NCI-H226 (cell line): ENCODE data around the gene DERL3.

ENCODE experiments used
- DNase-seq: peaks from one replicate; pipeline ENCODE4 v3.0.0-alpha.2; 2015

The DERL3 gene

DNA sequence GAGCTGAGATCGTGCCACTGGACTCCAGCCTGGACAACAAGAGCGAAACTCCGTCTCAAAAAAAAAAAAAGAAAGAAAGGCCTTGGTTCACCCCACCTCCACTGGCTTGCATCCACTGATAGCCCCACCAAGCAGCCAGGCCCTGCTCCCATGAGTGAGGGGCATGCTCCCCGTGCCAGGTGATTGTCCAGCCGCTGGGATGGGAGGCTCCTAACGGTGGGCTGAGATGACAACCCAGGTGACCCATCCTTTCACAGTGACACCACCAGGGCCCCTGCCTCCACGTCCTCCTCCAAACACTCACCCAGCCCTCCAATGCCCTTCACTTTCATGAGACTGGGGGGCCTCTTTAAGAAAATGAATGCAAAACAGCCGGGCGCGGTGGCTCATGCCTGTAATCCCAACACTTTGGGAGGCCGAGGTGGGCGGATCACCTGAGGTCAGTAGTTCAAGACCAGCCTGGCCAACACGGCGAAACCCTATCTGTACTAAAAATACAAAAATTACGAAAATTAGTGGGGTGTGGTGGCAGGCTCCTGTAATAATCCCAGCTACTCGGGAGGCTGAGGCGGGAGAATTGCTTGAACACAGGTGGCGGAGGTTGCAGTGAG is 8.6 kb upstream of the DERL3 start:
- DNase-seq: no peak

DNA sequence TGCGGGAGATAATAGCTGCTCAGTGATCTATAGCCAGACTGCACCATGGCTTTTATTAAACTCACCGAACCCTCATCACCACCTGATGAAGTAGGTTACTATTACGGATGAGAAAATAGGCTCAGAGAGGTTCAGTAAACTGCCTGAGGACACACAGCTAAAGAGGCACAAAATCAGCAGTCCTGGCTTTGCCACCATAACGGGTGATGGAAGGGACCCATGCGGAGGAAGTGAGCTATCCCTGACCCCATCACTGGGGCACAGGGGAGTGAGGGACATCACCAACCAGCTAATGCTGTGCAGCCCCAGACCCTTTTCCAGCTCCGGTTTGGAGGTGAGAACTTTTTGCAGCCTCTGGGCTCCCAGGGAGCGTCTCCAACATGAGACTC is 7.3 kb upstream of the DERL3 start:
- no peak for DNase-seq

DNA sequence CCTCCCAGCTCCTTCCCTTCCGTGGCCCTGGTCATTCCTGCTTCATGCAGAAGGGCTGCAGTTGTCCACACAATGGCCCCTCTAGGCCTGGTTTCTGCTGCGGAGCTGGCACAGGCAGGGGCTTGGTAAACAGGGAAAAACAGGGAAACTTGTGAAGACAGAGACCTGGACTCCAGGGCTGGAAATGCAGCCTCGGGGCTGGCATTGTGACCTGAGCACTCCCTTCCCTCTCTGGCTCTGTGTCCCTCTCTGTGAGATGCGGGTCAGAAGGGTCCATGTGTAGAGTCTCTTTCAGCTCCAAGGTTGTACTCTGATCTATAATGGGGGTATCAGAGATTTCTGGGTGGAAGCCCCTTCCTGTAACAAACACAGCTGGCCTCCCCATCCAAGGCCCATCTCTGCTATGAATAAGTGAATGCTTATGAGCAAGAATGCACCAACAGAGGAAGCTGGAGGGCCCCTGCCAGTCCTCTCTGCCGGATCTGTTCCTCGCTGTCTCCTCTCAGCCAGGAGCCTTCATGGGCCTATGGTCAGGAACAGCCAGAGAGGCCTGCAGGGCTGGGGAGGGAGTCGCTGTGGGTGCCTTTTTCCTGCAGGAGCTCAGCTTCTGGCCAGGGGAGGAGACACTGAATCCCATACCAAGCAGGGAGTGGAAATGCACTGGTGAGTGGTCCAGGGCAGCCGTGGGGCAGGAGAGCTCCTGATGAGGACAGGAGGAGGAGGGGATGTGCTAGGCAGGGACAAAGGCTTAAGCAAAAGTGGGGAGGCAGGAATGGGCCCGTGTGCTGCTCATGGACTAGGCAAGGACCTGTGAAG is 6.7 kb upstream of the DERL3 start:
- no peak for DNase-seq

DNA sequence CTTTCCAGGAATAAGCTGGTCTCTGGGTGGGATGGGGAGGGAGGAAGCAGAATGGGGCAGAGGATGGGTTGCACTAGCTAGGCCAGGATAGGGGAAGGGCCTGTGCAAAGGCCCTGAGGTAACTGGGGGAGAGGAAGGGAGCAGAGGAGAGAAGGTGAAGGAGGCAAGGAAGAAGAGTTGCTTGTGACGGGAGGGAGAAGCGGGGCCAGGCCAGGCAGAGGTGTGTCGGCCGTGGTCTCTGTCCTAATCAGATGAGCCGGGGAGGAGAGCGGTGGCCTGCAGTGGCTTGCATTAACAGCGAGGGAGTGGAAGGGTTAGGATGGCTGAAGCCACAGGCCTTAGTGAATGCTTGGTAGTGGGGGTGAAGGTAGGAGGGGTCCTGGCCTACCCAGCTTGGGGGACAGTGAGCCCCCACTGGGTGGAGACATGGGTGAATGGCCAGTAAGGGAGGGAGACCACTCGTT is 6.0 kb upstream of the DERL3 start:
- DNase-seq: no peak

DNA sequence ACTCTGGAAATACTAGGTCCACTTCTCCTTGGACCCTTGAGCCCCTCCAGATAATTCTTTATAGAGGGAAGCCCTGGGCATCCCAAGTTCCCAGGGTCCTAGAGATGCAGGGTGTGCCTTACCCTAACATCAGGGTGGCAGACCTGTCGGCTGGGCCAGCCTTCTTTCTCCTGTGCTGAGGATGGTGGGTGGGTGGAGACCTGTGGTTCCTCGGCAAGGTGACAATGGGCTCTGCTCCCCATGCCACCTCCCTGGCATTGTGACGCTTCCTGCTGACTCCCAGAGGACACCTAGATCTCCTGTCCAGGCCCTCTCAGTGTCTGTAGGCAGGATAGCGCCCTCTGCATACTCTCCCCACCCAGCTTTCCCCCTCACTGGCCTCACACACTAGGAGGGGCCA is 3.8 kb upstream of the DERL3 start:
- no peak for DNase-seq

DNA sequence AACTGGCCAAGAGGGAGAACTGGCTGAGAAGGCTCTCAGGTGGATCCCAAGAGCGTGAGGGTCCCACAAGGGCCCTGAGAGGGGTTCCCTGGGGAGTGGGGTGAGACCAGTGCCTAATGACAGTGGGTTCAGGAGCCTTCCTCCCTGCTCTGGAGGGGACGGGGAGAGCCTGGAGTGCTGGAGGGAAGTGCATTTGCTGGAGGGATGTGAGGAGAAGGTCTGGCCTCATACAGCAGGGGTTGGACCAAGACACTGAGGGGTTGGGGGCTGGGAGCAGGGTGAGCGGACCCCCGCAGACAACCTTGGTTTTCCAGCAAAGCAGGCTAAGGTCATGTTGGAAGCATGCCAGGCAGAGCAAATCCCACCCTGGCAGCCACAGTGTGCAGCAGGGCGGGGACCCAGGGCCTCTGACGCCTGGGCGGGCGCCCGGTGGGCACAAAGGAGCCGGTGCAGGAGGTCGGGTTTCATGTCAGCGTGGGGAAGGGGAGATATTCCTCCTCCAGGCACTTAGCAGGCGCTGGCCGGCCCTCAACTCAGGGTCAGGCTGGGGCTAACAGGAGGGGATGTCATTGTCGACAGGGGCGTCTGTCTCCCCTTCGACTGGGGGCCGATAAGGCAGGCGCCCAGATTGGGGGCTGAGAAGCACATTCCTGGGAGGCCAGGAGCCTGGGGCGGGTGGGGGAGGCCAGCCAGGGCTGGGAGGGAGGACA is 3.1 kb upstream of the DERL3 start:
- DNase-seq: no peak

DNA sequence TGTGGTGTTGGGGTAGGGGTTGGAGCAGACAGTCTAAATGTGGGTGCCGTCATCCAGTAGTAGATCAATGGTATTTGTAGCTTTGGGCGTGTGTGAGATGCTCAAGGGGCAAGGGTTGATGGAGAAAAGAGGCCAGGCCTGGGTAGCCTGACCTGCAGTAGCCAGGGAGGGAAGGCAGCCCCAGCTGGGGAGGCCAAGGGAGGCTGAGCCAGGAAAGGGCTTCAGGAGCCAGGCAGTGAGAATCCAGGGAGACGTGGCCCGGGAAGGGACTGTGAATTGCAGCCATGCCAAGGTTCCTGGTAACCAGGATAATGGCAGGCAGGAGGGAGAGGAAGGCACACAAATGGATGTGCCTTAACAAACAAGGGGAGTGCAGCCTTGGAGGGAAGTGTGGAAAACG is 2.5 kb upstream of the DERL3 start:
- DNase-seq: no peak

DNA sequence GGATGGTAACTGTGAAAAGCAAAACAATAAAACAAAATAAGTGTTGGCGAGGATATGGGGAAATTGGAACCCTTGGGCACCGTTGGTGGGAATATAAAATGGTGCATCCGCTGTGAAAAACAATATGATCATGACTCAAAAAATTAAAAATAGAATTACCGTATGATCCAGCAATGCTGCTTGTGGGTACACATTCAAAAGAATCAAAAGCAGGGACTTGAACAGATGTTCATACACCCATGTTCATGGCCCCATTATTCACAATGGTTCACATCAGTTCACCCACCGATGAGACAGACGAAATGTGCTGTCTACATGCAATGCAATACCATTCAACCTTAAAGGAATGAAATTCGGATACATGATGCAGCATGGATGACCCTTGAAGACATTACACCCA is 1.2 kb upstream of the DERL3 start:
- no peak for DNase-seq

DNA sequence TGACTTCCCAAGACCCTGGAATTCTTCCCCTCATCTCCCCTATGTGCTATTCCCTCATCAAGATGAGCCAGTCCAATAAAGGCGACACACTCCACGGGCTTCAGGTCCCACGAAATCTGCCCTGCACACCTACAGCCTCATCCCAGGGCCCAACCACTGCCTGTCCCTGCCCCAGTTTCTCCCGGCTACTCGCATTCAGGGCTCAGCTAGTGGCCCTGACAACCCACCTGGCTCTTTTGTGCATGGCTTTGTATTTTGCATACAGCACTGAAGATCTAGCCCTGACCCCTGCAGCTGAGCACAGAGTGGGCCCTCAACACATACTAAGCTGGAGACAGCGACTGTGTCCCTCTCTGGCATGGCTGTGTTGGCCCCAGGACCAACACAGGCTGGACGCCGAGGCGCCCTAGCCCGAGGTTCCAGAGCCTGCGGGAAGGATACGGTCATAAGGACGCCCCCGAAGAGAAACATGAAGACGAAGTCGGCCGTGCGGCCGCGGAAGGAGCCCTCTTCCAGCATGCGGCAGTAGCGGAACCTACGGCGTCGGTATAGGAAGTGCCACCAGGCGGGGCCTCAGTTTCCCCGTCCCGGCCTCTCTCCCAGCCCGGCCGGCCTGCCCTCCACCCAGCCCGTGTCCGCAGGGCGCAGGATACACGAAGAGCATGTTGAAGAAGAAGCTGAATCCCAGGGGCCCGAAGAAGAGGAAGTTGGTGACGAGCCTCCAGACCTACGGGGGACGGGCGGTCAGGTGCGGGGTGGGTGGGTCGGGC is 710 bp downstream of the DERL3 start:
- DNase-seq: no peak

DNA sequence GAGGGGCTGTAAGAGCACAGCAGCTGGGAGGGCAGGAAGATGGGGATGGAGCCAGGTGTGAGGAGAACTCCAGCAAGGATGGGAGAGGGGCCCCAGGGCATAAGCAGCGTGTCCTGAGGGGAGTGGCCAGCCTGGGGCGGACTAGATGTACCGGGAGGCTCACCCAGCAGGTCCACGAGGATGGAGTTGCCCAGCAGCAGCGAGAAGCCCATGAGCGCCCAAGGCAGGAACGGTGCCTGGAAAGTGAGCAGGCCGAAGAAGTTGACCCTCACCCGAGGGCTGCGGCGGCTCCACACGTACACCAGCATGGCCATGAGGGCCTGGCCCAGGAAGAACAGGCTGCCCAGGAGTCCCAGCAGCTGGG is 1.3 kb downstream of the DERL3 start:
- no peak for DNase-seq

DNA sequence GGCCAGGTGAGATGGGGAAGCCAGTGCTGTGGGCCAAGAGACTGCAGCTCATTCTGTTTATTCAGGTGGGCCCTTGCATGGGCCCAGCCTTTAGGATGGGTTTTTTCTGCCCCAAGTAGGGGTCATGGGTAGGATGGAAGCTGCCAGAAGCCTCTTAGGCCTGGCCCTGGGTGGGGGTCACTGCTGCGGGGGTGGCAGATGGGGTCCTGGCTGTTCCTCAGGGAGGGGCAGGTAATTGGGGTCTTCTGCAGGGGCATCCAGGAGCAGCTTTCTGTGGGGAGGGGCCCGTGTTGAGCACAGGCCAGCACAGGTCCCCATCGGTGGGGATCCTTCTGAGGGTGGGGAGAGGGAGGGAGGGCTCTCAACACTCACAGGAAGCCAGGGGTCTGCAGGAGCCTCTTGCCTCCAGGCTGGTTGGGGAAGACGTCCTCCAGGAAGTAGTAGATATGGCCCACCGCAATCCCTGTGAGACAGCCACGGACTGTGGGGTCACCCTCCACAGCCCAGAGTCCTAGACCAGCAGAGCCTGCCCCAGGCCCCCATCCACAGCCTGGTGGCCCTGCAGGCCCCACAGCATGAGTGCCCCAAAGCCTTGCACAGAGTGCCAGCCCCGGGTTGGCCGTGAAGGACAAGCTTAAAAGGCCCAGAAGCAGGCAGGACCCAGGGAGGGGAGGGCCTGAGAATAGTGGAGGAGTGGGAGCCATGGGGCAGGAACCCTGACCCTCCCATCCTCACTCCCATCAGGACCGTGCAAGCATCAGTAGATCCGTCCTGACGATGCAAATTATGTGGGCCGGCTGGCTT is 1.9 kb downstream of the DERL3 start:
- no peak for DNase-seq

DNA sequence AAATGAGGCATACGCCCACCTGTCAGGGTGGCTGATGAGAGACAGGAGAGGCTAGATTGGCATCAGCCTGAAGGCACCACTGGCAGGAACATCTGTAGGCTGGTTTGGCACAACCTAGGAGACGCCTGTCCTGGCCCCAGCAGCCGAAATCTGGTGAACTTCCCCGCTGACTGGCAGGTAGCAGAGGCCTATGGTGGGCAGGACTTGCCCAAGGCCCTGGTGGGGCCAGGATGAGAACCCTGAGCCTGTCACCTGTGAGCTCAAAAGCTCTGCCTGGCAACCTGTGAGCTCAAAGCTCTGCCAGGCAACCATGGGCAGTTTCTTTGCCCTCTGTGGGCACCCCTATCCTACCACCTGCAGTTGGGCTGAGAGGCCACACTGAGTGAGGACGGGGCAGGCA is 2.5 kb downstream of the DERL3 start:
- no peak for DNase-seq

DNA sequence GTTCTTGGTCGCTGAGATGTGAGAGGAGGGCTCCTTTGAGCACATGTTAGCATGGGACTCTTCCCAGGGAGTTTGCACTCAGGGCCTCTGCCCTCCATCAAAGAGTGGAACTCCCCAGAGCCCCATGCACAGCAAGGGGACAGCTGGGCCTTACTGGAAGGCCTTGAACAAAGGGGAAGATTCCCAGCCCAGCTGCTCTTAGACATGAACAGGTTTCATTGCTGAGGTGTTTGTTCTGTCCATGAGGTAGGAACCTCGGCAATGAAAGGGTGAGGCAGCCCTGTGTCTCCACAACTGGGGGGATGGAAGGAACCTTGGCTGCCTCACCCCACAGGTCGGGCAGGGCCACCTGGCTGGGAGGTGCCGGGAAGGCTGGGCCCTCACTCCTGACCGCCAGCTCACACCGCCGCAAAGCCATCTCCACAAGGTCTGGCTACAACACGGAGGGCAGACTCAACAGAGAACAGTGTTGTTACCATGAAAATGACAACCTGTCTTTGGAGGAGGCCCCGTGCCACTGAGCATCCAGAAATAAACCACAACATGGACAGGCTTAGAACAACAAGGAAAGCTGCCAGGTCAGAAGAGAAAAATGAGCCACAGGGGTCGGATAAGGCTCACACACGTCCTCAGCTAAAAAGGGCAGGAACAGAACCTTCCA is 3.2 kb downstream of the DERL3 start:
- DNase-seq: no peak

DNA sequence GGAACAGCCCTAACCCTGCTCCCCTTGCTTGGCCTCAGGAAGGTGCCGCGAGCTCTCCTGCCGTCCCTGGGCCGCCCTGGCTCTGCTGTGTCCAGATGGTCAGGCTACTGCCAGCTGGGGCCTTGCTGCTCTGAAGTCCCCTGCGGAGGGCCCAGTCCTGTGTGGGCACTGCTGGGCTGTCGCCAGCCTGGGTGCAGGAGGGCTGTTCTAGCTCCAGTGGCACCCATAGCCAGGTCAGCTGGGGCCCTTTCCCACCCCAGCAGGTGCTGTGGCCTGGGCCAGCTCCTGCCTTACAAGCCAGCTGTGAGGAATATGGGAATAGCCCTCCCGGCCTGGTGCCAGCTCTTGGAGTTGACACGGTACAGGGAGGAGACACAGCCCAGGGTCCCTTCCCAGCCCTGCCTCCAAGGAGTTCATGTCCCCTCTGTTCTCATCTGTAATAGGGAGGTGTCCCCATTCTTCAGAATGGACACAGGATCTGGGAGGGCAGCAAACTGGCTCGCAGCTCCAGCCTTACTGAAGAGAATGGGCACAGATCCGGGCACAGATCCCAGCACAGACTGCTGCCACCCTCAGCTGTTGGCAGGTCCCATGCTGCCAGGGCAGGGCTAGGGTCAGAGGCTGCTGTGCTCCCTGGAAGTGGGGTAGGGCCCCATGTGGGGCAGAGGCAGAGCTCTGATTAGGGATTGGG is 3.9 kb downstream of the DERL3 start:
- no peak for DNase-seq

DNA sequence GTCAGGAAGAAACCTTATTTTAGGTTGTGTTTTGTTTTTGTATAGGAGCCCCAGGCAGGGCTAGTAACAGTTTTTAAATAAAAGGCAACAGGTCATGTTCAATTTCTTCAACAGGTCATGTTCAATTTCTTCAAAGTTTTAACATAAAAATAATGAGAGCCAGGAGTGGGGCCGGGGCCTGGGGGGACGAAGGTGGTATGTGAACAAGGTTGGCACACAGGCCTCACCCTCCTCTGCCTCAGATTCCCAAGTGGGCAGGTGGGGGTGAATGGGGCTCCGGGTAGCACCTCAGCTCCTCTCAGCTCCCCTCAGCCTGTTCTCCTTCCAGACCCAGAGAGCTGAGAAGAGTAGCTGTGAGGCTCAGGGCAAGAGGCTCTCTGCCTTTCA is 4.4 kb downstream of the DERL3 start:
- no peak for DNase-seq

DNA sequence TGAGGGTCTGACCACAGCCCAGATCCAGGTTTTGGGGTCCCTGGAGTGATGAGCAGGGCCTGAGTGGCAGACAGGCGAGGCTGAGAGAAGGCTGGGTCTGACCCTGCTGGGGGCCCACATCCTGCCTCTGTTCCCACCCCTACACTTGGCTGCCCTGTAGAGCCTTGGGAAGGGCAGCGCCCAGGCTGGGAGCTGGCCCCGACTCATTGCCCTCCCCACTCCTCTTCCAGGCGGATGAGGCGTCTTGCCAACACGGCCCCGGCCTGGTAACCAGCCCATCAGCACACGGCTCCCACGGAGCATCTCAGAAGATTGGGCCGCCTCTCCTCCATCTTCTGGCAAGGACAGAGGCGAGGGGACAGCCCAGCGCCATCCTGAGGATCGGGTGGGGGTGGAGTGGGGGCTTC is 4.9 kb downstream of the DERL3 start:
- DNase-seq: no peak

DNA sequence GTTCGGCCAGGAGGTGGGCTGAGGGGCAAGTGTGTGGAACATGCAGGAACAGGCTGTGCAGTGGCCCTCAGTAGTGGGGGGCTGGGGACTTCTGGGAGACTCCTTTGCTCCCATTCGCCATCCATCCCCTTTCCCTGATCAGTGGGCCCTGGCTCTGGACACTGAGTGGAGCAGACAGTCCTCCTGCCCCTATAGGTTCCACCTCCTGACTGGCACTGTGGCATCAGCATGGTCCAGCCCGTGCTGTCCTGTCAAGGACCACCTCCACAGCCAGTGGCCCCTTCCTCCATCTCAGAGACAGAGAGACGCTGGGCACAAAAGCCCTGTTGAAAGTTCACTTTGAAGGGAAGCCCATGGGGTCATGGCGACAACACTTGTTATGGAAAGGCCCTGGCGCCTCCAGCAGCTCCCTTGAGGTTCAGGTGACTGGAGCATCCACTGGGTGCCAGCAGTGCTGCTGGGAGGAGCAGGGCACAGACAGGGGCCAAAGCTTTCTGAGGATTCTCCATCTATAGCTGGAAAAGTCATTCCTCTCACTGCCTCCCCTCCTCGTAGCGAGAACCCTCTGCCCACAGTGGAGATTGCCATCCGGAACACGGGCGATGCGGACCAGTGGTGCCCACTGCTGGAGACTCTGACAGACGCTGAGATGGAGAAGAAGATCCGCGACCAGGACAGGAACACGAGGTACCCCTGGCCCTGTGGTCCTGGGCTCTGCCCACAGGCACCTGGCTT is 5.6 kb downstream of the DERL3 start:
- no peak for DNase-seq

DNA sequence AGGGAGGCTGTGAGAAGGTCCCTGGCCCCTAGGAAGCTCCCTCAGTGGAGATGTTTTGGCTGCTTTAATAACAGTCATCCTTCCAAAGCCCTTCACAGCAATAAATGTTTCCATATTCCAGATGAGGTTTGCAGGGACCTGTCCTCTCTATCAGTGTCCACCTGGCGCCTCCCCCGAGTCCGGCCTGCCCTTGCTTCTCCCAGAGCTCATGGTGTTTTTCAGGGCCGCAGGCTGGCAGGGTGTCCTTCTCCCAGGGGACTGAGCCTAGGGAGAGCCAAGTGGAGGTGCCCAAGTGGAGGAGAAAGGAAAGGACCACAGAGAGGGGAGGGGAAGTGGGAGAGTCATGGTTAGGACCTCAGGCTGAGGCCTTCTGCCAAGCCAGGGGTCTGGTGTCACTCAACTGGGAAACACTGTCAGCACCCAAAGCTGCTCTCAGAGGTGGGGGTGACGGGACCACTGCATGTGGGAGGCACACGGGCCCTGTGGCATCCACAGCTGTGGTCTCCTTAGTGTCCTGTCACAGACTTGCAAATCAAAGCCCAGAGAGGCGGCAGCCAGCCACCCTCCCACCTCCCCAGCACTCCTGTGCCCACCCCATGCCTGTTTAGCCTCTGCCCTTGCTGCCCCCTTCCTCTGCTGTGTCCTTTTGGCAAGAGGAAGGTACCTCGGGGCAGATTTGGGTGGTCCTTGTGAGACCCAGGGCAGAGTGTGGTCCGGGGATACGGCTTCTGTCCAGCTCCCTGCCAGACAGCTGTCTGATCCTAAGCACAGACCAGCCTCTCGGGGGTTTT is 6.4 kb downstream of the DERL3 start:
- DNase-seq: no peak

DNA sequence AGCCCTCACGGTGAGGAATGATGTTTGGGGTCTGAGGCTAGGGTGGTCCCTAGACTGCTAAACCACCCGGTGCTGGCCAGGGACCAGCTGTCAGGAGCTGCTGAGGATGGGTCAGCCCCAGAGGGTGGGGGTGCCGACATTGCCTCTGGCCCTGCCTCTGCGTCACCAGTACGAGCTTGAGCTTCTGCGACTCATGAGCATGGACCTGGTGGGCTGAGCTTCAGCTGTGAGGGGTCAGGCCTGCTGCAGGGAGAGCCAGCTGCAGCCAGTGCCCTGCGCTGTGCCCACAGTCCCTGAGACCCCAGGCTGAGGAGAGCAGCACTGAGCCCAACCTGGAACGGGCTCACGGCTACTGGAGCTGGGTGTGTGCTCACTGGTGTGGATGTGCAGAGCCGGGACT is 7.0 kb downstream of the DERL3 start:
- no peak for DNase-seq

DNA sequence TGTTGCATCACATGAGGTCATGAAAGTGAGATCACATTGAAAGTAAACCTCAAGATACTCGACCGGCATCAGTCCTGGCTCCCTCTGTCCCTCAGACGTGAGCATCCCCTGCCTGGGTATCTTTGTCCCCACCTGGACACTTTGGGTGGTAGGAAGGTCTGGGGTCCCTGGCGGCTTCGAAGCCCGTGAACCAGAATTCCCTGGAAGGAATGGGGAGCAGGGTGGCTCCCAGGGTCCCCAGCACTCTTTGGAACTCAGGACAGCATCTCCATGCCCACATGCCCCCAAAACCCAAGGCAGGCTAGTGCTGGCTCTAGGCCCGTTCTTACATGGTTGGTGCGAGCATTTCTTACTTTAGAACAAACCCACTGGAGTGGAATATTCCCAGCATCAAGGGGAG is 7.5 kb downstream of the DERL3 start:
- DNase-seq: no peak
